Myocyte (in vitro differentiated cells): ENCODE measurements around the gene FTO. TPM values are rescaled to one million over a fixed set of nuclear protein-coding genes. Genes with fewer than 3 reads are reported as not detected.

Experiments
- DNase-seq: peaks from one replicate; pipeline ENCODE4 v3.0.0-alpha.2; 2012; ENCODE audit warnings: low read depth
- total RNA-seq: library from RNA; depleted of rRNA; stranded (reverse); fragments of >200 nt; gene quantifications from 2 replicates; pipeline ENCODE4 v1.2.3, GENCODE V29; 2014

Gene FTO
- total RNA-seq, 1 donor from 2014 or later, result 121 TPM

DNA sequence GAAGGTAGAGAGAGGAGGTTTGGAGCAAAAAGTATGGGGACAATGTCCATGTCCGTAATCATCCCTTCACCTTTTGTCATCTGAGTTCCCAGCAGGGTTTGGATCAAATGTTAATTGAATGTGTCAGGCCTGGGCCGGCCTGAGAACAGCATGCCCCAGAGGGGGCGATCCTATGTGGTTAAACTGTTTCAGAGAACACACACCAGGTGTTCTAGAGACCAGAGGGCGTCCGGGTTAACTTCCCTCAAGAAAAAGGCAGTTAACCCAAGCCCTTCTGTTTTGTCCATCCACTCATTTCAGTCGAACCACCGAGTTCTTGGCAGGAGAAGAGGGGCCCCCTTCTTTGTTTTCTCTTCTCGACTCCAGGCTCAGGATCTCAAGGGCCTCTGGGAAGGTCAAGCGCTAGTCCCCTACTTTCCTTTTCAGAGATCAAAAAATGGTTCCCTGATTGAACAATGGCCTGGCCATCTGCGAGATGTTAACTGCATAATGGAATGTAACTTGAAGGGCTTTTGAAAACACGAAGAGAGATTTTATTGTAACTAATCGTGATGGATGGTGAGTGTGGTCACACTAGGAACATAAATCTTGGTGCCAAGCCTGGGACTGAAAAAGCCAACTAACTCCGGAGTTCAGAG lies 440.1 kb downstream of the FTO start:
- DNase-seq, result no peak

GRCh38 chr16:54144572-54144947 lies 440.6 kb downstream of the FTO start:
- no peak for DNase-seq

DNA sequence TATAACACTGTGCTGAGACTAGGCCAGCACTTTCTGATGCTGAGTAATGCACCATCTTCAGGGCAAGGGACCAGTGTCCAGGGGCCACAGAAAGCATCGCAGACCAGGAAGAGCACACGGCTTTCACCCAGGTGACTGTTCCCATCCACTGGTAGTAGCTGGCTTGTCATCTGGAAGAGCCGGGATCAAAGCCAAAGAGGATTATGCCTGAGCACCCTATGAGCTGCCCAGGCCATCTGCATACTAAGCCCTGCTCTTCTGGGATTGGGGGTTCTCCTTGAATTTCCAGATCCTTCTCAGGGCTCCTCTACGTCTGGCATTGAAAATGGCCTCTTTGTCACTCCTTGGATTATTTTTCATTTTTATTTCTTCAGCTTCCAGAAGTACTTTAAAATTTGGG lies 441.9 kb downstream of the FTO start:
- peak; percentile 7 for DNase-seq

- no peak for DNase-seq
Observed at GRCh38 chr16:54148974-54149373, 445.0 kb downstream of the FTO start.

DNA sequence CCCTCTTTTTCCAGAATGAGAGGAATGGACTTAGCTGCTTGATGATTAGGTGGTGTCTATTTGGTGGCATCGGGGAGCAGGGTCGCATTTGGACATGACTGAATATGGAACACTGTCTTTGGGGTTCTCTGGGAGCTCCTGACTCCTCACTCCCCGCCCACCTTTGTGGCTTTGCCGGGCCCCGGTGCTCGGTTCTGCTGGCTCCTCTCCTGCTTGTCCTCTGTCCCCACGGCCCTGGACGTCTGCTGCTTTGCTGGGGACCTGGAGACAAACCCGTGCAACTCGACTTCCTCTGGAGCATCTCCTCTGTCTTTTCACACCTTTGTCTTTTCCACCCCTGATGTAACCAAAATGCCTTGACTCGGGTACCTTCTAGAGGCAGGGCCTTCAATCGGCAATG lies 446.9 kb downstream of the FTO start:
- DNase-seq, result no peak

GRCh38 chr16:54152362-54153239 lies 448.6 kb downstream of the FTO start:
- no peak for DNase-seq

GRCh38 chr16:54153240-54153934 lies 449.4 kb downstream of the FTO start:
- no peak for DNase-seq

DNA sequence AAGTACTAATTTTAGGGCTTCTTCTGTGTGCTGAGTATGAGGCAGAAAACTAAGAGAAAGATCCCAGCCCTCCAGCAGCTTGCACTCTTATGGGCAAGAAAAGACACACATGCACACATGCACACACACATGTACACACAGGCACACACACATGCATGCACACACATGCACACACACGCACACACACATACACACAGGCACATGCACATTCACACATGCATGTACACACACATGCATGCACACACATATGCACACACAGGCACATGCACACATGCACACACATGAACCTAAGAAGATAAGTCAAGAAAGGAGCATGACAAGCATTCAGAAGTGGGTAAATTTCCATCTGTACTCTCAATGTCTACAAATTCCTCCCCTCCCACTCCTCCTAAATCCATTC lies 452.4 kb downstream of the FTO start:
- no peak for DNase-seq

GRCh38 chr16:54158986-54159385 lies 455.0 kb downstream of the FTO start:
- no peak for DNase-seq

DNA sequence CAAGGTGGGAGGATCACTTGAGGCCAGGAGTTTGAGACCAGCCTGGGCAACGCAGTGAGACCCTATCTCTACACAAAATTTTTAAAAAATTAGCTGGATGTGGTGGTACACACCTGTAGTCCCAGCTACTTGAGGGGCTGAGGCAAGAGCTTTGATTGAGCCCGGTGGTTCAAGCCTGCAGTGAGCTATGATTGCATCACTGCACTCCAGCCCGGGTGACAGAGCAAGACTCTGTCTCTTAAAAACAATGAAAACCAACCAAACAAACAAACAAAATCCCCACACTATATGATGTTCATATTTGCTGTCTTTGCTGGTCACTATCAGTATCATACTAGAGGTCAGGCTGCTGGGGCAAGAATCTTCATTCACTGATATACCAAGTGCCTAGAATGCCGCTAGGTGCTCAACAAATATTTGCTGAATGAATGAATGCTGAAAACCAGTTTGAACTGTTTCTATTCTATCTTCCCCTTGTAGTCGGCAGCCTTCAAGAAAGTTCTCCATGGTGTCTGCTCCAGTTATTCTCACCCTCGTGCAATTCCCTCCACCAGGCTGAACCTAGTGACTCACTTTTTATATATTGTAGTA lies 455.6 kb downstream of the FTO start:
- DNase-seq, result no peak

- DNase-seq, result no peak
Observed at GRCh38 chr16:54160252-54160860, 456.4 kb downstream of the FTO start.

GRCh38 chr16:54160939-54161897 lies 457.3 kb downstream of the FTO start:
- no peak for DNase-seq

DNA sequence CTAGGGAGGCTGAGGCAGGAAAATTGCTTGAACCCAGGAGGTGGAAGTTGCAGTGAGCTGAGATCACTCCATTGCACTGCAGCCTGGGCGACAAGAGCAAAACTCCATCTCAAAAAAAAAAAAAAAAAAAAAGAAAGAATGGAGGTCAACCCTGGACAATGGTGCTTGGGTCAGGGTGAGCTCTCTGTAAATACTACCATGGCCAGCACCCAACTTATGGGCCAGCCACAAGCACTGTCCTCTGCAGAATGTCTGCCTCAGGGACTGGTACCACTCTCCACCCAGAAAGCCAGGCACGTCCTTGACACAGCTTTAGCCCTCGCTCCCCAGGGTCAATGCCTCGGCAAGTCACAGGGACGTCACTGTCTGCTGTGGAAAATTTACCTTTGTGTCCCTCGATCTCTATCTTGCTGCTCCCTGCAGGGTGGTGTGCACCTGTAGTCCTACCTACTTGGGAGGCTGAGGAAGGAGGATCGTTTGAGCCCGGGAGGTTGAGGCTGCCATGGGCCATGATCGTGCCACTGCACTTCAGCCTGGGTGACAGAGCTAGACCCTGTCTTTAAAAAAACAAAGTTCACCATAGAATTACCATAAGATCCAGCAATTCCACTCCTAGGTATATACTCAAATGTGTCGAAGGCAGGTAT lies 459.4 kb downstream of the FTO start:
- DNase-seq, result no peak

DNA sequence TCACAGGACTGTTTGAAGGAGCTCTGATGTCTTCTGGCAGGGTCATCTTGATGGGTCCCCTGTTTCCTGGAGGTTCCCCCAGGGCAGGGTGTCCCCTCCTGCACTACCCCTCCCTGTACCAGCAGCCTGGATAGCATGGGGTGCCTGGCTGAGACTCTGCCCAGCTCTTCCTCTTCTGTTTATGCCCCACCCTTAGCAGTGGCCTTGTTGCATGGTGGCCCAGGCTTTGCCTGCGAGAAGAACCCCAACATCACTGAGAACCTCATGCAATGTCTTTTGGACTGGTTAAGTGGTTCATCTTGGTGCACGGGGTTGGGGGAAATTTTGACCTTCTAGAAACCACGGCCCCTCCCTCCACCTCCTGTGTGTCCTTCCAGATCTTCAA lies 460.8 kb downstream of the FTO start:
- DNase-seq, result no peak

DNA sequence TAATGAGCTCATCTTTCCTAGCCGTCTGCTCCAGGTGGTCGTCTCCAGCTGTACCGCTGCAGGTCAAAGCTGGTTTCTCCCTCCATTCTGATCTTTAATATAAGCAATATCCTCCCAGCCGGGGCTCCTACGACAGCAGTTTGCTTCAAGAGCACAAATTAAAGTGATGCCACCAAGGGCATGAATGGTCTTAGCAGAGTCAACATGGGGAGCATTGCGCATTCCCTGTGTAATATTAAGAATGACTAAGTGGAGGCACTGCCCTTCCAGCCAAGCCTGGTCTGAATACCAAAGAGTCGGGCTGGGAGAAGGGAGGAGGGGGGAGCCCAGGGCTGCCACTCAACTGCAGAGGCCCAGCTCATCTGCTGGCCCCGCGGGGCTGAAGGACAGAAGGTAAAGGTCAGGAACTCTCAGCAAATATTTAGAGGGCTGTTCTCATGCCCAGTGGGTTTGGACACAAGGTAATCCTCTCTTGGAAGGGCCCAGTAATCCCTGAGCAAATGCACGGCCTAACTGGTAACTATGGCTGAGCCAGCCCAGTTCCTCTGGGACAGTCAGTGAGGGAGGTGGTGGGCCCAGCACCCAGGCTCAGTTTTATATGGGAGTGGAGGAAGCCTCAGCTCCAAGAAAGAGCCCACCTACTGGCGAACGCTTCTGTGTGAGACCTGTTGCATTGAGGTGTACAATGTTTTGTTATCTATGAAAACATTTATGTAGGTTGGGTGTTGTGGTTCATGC lies 461.4 kb downstream of the FTO start:
- no peak for DNase-seq

GRCh38 chr16:54165912-54166865 lies 462.2 kb downstream of the FTO start:
- no peak for DNase-seq

DNA sequence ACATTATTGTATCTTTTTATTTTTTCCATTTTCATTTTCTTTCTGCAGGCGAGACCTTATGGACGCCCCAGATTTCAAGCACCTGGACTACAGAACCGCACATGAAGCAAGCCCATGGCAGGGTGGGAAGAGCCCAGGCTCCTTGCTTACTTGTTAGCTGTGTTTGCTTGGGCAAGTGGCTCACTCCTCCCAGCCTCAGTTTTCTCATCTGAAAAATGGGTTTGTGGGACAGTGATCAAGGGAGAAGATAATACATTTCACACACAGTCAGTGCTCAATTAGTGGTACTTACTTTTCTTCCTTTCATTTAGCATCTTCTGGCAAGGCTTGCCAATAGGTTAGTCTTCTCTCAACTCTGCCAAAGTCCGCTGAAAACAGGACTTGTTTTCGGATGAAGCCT lies 465.2 kb downstream of the FTO start:
- DNase-seq, result no peak
